Measurements from ENCODE around the gene KRT37.

KRT37 gene

GRCh38 chr17:41424111-41424635 lies at the start of gene KRT37:
KRT37 (minus strand) TSS chr17:41424585; CDS start chr17:41424523, 62 bp downstream.
- no peak for FAIRE-seq

GRCh38 chr17:41468346-41468745 lies 44.0 kb upstream of the KRT37 start:
- FAIRE-seq = no peak

GRCh38 chr17:41467561-41467960 lies 43.2 kb upstream of the KRT37 start:
- no peak for FAIRE-seq

DNA sequence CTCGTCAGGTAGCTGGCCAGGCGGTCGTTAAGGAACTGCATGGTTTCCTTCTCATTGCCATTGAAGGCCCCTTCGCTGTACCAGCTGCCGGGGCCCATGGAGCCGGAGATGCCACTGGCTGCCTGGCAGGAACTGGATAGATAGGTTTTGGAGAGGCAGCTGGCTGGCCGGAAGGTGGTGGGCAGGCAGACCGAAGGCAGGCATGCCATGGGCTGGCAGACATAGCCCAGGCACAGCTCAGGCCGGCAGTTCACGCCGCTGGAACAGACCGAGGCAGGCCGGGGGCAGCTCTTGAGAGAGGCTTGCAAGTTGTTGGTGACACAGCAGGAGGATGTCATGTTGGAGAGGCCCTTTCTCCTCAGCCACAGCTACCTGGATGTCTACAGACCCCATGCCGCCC lies 42.6 kb upstream of the KRT37 start, which contains the start of gene KRT32:
Gene KRT32, minus strand, starts transcription at position 399 of the 400 bp plus-strand sequence. Its CDS starts 61 bp downstream, at position 338.
- FAIRE-seq = no peak

DNA sequence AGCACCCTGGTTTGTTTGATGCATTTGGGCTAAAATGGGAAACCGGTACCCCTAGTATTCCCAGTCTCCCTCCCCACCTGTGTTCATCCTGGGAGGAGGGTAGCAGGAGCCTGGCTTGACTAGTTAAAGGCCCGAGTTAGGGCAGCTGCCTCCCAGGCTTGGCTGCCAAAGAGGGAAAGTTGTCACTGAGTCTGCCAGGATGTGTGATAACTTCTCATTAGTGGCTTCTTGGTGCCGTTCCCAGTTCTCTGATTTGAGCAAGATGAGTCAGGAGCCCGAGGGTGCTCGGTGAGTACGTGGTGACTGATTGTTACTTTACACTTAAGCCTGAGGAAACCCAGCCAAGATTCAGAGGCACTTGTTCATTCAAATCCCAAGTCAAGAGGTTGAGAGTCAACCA lies 40.3 kb upstream of the KRT37 start:
- no peak for FAIRE-seq

GRCh38 chr17:41464173-41464572 lies 39.8 kb upstream of the KRT37 start:
- no peak for FAIRE-seq

DNA sequence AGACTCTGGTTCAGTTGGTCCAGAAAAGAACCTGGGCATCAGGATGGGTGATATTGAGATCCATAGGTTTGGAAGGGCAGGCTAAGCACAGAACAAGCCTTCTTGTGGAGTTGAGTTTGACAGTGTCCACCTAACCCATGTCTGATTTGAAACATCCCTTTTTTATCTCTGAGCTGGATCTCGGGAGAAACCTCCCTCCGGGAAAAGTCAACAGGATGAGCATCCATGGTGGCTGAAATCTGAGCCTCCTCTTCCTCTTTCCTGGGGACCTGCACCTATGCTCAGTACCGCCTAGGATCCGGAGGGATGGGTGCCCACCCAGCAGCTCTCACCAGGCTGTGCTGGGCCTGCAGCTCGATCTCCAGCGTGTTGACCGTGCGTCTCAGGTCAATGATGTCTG lies 39.4 kb upstream of the KRT37 start:
- FAIRE-seq = no peak

DNA sequence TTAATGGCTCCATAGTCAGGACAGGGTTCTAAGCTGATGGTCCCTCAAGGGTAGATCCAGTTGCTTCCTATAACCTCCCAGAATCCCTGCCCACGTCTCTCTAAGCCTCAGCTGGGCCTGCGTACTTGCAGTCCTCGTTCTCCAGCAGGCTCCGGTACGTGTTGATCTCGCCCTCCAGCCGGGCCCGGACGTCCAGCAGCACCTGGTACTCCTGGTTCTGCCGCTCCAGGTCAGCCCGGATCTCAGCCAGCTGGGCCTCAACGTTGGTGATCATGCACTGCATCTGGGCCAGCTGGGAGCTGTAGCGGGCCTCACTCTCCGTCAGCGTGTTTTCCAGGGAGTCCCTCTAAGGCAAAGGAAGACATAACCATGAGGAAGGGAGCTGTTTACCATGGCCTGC lies 38.3 kb upstream of the KRT37 start:
- no peak for FAIRE-seq

DNA sequence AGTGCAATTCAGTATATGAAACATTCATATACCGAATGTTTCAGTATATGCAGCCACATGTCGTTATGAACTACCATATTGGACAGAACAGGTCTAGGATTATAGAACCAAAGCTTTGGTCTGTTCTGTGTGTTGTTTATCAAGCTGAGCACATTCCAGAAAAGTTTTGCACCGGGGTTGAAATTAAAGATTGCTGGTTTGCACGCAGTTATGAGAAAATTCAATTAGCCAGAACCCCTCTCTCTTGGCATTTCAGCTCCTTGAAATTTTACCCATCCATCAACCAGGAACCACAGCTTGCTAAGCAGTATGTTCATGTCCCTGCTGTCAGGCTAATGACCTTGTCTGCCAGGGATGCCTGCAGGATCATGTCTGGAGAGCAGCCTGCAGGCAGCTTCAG lies 33.3 kb upstream of the KRT37 start:
- FAIRE-seq = no peak

GRCh38 chr17:41456204-41456603 lies 31.8 kb upstream of the KRT37 start:
- no peak for FAIRE-seq

GRCh38 chr17:41455236-41455635 lies 30.9 kb upstream of the KRT37 start:
- no peak for FAIRE-seq

DNA sequence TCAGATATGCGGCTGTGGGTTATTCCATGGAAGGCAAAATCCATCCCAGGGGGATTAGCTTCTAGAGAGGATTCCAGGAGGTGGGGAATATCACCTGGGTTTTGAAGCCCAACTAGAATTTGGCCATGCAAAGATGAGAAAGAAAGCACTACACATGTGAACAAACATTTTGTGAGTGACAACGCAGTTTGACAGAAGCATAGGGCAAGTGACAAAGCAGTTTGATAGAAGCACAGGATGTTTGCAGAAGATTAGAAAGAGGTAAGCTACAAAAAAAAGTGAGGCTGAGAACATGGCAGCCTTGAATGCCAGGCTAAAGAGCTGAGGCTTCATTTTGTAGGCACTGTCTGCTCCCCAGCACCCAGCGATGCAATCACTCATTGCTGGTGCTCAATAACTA lies 28.7 kb upstream of the KRT37 start:
- FAIRE-seq = no peak

GRCh38 chr17:41452281-41452680 lies 27.9 kb upstream of the KRT37 start:
- no peak for FAIRE-seq

DNA sequence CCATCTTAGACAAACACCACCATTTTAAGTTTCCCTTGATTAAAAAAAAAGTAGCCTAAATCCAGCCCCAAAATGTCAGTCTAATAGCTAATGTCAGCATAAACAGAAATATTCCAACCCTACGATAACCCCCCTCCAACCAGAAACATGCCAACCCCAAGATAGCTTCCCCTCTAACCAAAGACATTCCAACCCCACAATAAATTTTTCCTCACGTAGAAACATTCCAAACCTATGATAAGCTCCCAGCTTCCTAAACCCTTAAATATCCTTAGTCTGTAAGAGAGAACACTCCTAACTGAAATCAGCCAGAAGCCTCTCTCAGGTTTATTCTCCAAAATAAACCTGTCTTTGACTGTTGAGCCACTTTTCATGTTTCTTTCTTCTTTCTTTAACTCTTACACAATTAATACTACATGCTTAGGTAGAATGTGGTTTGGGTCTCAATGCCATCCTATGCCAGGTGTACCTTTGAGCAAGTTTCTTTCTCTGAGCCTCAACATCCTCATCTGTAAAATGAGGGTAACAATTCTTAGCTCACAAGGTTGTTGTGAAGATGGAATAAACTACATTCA lies 26.9 kb upstream of the KRT37 start:
- FAIRE-seq = no peak

- FAIRE-seq = no peak
These were observed 24.6 kb upstream of the KRT37 start for GRCh38 chr17:41449008-41449407.

- FAIRE-seq = no peak
These were observed 24.1 kb upstream of the KRT37 start for GRCh38 chr17:41448506-41448905.

DNA sequence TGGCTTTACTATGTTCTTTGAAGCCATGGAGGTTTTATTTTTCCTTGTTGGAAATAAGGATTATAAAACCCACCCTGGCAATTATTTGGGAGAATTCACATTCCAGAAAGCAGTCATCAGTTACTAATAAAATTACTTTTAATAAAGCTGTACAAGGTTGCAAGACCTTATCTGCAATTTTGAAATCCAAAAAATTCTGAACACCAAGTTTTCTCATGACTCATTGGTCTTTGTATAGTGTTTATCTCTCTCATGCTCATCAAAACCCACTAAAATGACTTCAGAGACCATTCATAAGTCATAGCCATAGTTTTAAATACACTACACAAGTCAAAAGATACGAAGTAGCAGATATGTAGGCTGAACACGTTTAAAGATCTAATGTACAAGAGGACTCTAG lies 22.4 kb upstream of the KRT37 start:
- no peak for FAIRE-seq

DNA sequence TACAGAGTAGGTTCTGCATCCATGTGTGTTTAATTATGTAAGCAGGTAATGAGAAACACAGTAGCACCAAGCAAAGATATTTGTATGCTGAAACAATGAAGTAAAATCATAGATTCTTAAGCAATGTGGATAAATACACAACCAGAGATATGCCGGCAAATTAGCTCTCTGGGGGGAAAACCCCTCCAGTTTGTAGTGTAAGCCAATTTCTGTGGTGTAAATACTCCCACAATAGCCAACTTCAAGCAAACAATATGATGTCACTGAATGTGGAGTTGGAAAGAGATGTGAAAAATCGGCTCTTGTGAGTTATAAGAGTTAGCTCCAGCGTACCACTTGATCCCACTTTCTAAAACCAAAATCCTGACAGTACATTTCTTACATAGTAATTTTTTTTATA lies 20.3 kb upstream of the KRT37 start:
- no peak for FAIRE-seq

GRCh38 chr17:41444186-41444585 lies 19.8 kb upstream of the KRT37 start:
- FAIRE-seq = no peak

GRCh38 chr17:41442739-41443138 lies 18.4 kb upstream of the KRT37 start:
- FAIRE-seq = no peak

- no peak for FAIRE-seq
These were observed 16.2 kb upstream of the KRT37 start, which contains the start of gene KRT38 for GRCh38 chr17:41440531-41441033. KRT38 (minus strand) TSS chr17:41440983; CDS start chr17:41440921, 62 bp downstream.

- FAIRE-seq = no peak
These were observed 15.0 kb upstream of the KRT37 start for GRCh38 chr17:41439375-41439774.

GRCh38 chr17:41437769-41438168 lies 13.4 kb upstream of the KRT37 start:
- FAIRE-seq = no peak

DNA sequence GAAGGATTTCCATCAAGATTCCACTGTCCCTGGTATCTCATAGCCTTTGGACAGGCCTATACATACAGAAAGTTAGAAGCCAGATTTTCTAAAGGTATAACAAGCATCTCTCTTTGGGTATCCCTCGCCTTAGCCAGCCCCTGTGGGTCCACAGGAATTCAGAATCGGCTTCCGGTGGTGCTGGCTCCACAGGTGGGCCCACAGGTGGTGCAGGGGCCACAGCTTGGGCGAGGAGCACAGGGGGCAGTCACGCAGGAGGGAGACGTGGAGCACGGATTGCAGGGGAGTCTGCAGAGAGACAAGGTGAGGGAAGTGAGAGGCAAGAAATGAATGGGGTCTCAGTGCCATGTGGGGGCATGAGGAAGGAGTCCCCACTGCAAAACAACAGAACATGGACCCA lies 12.9 kb upstream of the KRT37 start:
- FAIRE-seq = no peak

DNA sequence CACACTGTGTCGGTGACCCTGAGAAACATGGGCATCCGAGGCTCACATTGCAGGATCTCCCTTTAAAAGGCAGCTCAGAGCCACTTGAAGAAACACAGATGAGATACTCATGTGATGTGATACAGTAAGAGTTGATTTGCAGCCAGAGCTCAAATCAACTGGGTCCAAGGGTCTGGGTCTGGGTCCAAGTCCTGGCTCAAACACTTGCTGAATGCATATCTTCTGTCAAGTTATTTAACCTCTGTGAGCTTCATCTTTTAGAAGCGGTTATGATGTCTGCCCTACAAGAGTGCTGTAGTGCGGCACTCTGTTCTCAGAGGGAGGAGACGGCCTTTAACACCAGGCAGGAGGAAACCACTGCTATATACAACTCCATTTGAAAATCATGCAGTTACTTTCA lies 10.0 kb upstream of the KRT37 start:
- no peak for FAIRE-seq
